H1 (cell line): ENCODE data around the gene ITGA4. TPM values are rescaled to one million over a fixed set of nuclear protein-coding genes. Genes with fewer than 3 reads are reported as not detected.

ENCODE experiments used
- CTCF ChIA-PET: fragments of 300-600 bp; sonication (Branson Sonifier 250); formaldehyde crosslinking; loops from one replicate; lab custom pipeline; 2021; ENCODE audit not compliant: partially characterized antibody; lab: Charles Lee
- POLR2A ChIA-PET: fragments of 300-600 bp; sonication (Branson Sonifier 250); formaldehyde crosslinking; loops from one replicate; lab custom pipeline; 2021; ENCODE audit warnings: inconsistent platforms; ENCODE audit not compliant: partially characterized antibody; lab: Charles Lee
- DNase-seq, 2 experiments: peaks; one replicate each; pipeline versions ENCODE4 v3.0.0 to v3.0.0-alpha.2; 2010 to 2022; ENCODE audit warnings: low spot score in 2 of 2, low read depth in 1 of 2, mixed read lengths in 1 of 2
- FAIRE-seq: peaks from 2 replicates; lab custom pipeline; 2011; peaks lifted over from hg19 to GRCh38; lab: Jason Lieb, UNC
- H2AFZ ChIP-seq: 2 replicates; pipeline ENCODE4 v1.8.1; 2012; ENCODE audit warnings: low read length, inconsistent platforms
- H2AK5ac ChIP-seq: 2 replicates; pipeline ENCODE4 v1.6.1; 2013; ENCODE audit warnings: low read depth, low read length
- H2BK120ac ChIP-seq: replicated peaks from 2 replicates; pipeline ENCODE3; 2013; ENCODE audit warnings: low read depth, low read length, inconsistent platforms
- H2BK12ac ChIP-seq: 2 replicates; pipeline ENCODE4 v1.6.1; 2013; ENCODE audit warnings: low read depth, low read length
- H2BK15ac ChIP-seq: 2 replicates; pipeline ENCODE4 v1.6.1; 2013; ENCODE audit warnings: low read length
- H2BK20ac ChIP-seq: 2 replicates; pipeline ENCODE4 v1.6.1; 2013; ENCODE audit warnings: low read length
- H2BK5ac ChIP-seq: 2 replicates; pipeline ENCODE4 v1.6.1; 2013; ENCODE audit warnings: low read depth, low read length
- H3K14ac ChIP-seq: 2 replicates; pipeline ENCODE4 v1.6.1; 2013; ENCODE audit warnings: inconsistent platforms; ENCODE audit not compliant: insufficient read length
- H3K18ac ChIP-seq: 2 replicates; pipeline ENCODE4 v1.6.1; 2013; ENCODE audit warnings: low read length; ENCODE audit errors: extremely low read depth
- H3K23ac ChIP-seq: 2 replicates; pipeline ENCODE4 v1.6.1; 2013; ENCODE audit warnings: inconsistent platforms; ENCODE audit not compliant: insufficient read length
- H3K23me2 ChIP-seq: 2 replicates; pipeline ENCODE4 v1.6.1; 2013; ENCODE audit warnings: low read depth, low read length
- H3K27ac ChIP-seq: 2 replicates; pipeline ENCODE4 v1.6.1; 2011; ENCODE audit warnings: low read depth, low read length, inconsistent platforms
- H3K27me3 ChIP-seq, 4 experiments: replicated peaks in 1 of 4; 1 replicate in 1 of 4; 2 replicates in 3 of 4; pipeline versions ENCODE4 v1.6.1 to v1.8.1; 2011 to 2013; ENCODE audit warnings: low read length in 3 of 4, mild to moderate bottlenecking in 3 of 4, inconsistent platforms in 2 of 4, mixed read lengths in 2 of 4, moderate library complexity in 1 of 4; ENCODE audit not compliant: control insufficient read depth in 3 of 4, insufficient read depth in 3 of 4; ENCODE audit errors: extremely low read depth in 1 of 4
- H3K36me3 ChIP-seq, 4 experiments: 2 replicates each; pipeline versions ENCODE4 v1.6.1 to v1.8.1; 2011 to 2013; ENCODE audit warnings: mild to moderate bottlenecking in 4 of 4, low read length in 3 of 4, moderate library complexity in 2 of 4, control low read depth in 1 of 4, inconsistent platforms in 1 of 4; ENCODE audit not compliant: insufficient read depth in 4 of 4, control insufficient read depth in 2 of 4
- H3K4ac ChIP-seq: replicated peaks from 2 replicates; pipeline ENCODE3; 2013; ENCODE audit warnings: low read length, low read depth, mixed read lengths, inconsistent platforms; ENCODE audit not compliant: insufficient read length
- H3K4me1 ChIP-seq, 4 experiments: replicated peaks in 1 of 4; 1 replicate in 1 of 4; 2 replicates in 3 of 4; pipeline versions ENCODE4 v1.6.1 to v1.8.1; 2011 to 2013; ENCODE audit warnings: low read length in 3 of 4, inconsistent platforms in 2 of 4, mixed read lengths in 1 of 4; ENCODE audit not compliant: insufficient read depth in 4 of 4, control insufficient read depth in 3 of 4
- H3K4me2 ChIP-seq, 2 experiments: 2 replicates each; pipeline versions ENCODE4 v1.6.1 to v1.8.1; 2011 to 2013; ENCODE audit warnings: low read depth in 2 of 2, low read length in 2 of 2, control low read depth in 1 of 2, inconsistent platforms in 1 of 2, mild to moderate bottlenecking in 1 of 2; ENCODE audit not compliant: insufficient read depth in 1 of 2
- H3K4me3 ChIP-seq, 4 experiments: fragments of 200-600, 300-600 bp in 1 of 4; sonication (generic), shearing (Covaris generic), sonication (Bioruptor Twin) in 1 of 4; 2 replicates each; pipeline versions ENCODE4 v1.5.1 to v1.8.1; 2011 to 2016; ENCODE audit warnings: low read length in 4 of 4, low read depth in 3 of 4, control low read depth in 2 of 4, inconsistent platforms in 2 of 4, mild to moderate bottlenecking in 2 of 4, mixed read lengths in 1 of 4, moderate library complexity in 1 of 4; ENCODE audit not compliant: insufficient read depth in 2 of 4; ENCODE audit errors: extremely low read depth in 1 of 4
- H3K56ac ChIP-seq: replicated peaks from 2 replicates; pipeline ENCODE3; 2013; ENCODE audit warnings: low read depth, mild to moderate bottlenecking, mixed read lengths, low read length, inconsistent platforms; ENCODE audit not compliant: insufficient read length
- H3K79me1 ChIP-seq: 2 replicates; pipeline ENCODE4 v1.6.1; 2013; ENCODE audit warnings: low read depth, low read length, control low read depth
- H3K79me2 ChIP-seq, 2 experiments: 2 replicates each; pipeline versions ENCODE4 v1.6.1 to v1.8.1; 2012 to 2013; ENCODE audit warnings: low read length in 2 of 2, mild to moderate bottlenecking in 2 of 2, inconsistent platforms in 1 of 2; ENCODE audit not compliant: insufficient read depth in 2 of 2, control insufficient read depth in 1 of 2
- H3K9ac ChIP-seq, 4 experiments: replicated peaks in 1 of 4; 1 replicate in 1 of 4; 2 replicates in 3 of 4; pipeline versions ENCODE4 v1.6.1 to v1.8.1; 2011 to 2013; ENCODE audit warnings: low read depth in 3 of 4, low read length in 3 of 4, control low read depth in 2 of 4, mild to moderate bottlenecking in 2 of 4, moderate library complexity in 2 of 4, inconsistent platforms in 1 of 4; ENCODE audit errors: extremely low read depth in 1 of 4
- H3K9me3 ChIP-seq, 2 experiments: 2 replicates each; pipeline versions ENCODE4 v1.6.1 to v1.8.1; 2012 to 2013; ENCODE audit warnings: mild to moderate bottlenecking in 2 of 2, moderate library complexity in 2 of 2, control low read depth in 1 of 2, inconsistent platforms in 1 of 2, low read depth in 1 of 2, low read length in 1 of 2, mixed read lengths in 1 of 2; ENCODE audit not compliant: insufficient read depth in 2 of 2
- H4K20me1 ChIP-seq, 2 experiments: replicated peaks in 1 of 2; 2 replicates each; pipeline versions ENCODE3 to v1.8.1; 2011 to 2013; ENCODE audit warnings: inconsistent platforms in 2 of 2, low read length in 2 of 2, mild to moderate bottlenecking in 1 of 2; ENCODE audit not compliant: insufficient read depth in 2 of 2, control insufficient read depth in 1 of 2
- H4K5ac ChIP-seq: 2 replicates; pipeline ENCODE4 v1.6.1; 2013; ENCODE audit warnings: low read length, low read depth, mixed read lengths, inconsistent platforms; ENCODE audit not compliant: insufficient read length
- H4K8ac ChIP-seq: 2 replicates; pipeline ENCODE4 v1.8.0; 2013; ENCODE audit warnings: mild to moderate bottlenecking, moderate library complexity, low read length, inconsistent platforms; ENCODE audit not compliant: insufficient read depth; ENCODE audit errors: extremely low read depth
- H4K91ac ChIP-seq: replicated peaks from 2 replicates; pipeline ENCODE3; 2013; ENCODE audit warnings: low read length, mixed read lengths, inconsistent platforms; ENCODE audit not compliant: insufficient read length
- BCL11A ChIP-seq, 2 experiments: IDR thresholded peaks; one replicate each; pipeline ENCODE4 v1.6.1; 2011; ENCODE audit warnings: low read depth in 2 of 2, low read length in 2 of 2, mild to moderate bottlenecking in 2 of 2
- CEBPB ChIP-seq: IDR thresholded peaks from 2 replicates; pipeline ENCODE4 v1.6.1; 2012; ENCODE audit warnings: low read depth, low read length
- CTBP2 ChIP-seq: IDR thresholded peaks from 2 replicates; pipeline ENCODE4 v1.7.0; 2011; ENCODE audit warnings: borderline replicate concordance, mild to moderate bottlenecking, moderate library complexity, mixed read lengths, low read length; ENCODE audit not compliant: insufficient read depth, insufficient read length
- JUN ChIP-seq: IDR thresholded peaks from 2 replicates; pipeline ENCODE4 v1.6.1; 2011; ENCODE audit warnings: low read depth, mild to moderate bottlenecking, improper control_type of control experiment, low read length
- JUND ChIP-seq: IDR thresholded peaks from 2 replicates; pipeline ENCODE4 v1.6.1; 2011; ENCODE audit warnings: mild to moderate bottlenecking, improper control_type of control experiment, low read length
- POLR2AphosphoS5 ChIP-seq: IDR thresholded peaks from 2 replicates; pipeline ENCODE4 v1.6.1; 2011; ENCODE audit warnings: low read depth, low read length
- RFX5 ChIP-seq: IDR thresholded peaks from 2 replicates; pipeline ENCODE4 v1.6.1; 2011; ENCODE audit warnings: low read depth, low read length, improper control_type of control experiment, borderline replicate concordance
- RXRA ChIP-seq: IDR thresholded peaks from 2 replicates; pipeline ENCODE4 v1.6.1; 2011; ENCODE audit warnings: low read depth, mild to moderate bottlenecking, low read length, moderate library complexity; ENCODE audit not compliant: insufficient read depth
- SIRT6 ChIP-seq: IDR thresholded peaks from one replicate; pipeline ENCODE4 v1.7.1; 2012; ENCODE audit warnings: low read length, inconsistent platforms
- SIX5 ChIP-seq: IDR thresholded peaks from 2 replicates; pipeline ENCODE4 v1.6.1; 2011; ENCODE audit warnings: mild to moderate bottlenecking, low read depth, low read length
- whole genome bisulfite sequencing, 2 experiments: shearing (Covaris generic) in 1 of 2; methylation state at CpG; one replicate each; pipeline versions ENCODE4 v1.1.6 to v1.1.7; 2013 to 2015; ENCODE audit warnings: low lambda C conversion rate in 2 of 2, mixed read lengths in 2 of 2, inconsistent platforms in 1 of 2, low coverage in 1 of 2, missing lambda C conversion rate in 1 of 2; ENCODE audit not compliant: insufficient replicate concordance in 2 of 2, insufficient coverage in 1 of 2, insufficient read length in 1 of 2; ENCODE audit errors: extremely low coverage in 1 of 2, missing lambda C conversion rate in 1 of 2; 5-methylcytosine and 5-hydroxymethylcytosine counted together
- polyA plus RNA-seq, 7 experiments: library from polyadenylated mRNA; depleted of rRNA in 3 of 7; stranded (reverse) in 5 of 7; unstranded in 2 of 7; fragments of >200 nt in 5 of 7; fragments of 200-250 nt in 2 of 7; gene quantifications; 1 replicate in 5 of 7; 2 replicates in 1 of 7; 4 replicates in 1 of 7; pipeline versions ENCODE4 v1.2.1 to v1.2.3, GENCODE V29; 2011 to 2013; ENCODE audit warnings: missing spikeins in 2 of 7, mixed read lengths in 2 of 7
- total RNA-seq: library from RNA; stranded (reverse); fragmentation: NEBNext Ultra II Directional; extraction: Animal tissue kit (Norgen Biotek cat#: 25700); gene quantifications from 2 replicates; pipeline ENCODE4 v1.2.1, GENCODE V29; 2021
- TF ChIP-seq, protein P1 (sequence below), 3 experiments: IDR thresholded peaks; 1 replicate in 2 of 3; 2 replicates in 1 of 3; pipeline versions ENCODE4 v1.5.1 to v1.6.1; 2011; ENCODE audit warnings: low read length in 3 of 3, mild to moderate bottlenecking in 3 of 3, inconsistent platforms in 2 of 3, low read depth in 1 of 3, moderate library complexity in 1 of 3; ENCODE audit not compliant: insufficient read depth in 1 of 3; ENCODE audit errors: control extremely low read depth in 1 of 3

ITGA4 gene
- total and polyA plus RNA-seq, 2 of the 8 experiments (the other 6 are each of a cell fraction or from before 2014, with no cell fraction given): 0.60 to 2.1 TPM

DNA sequence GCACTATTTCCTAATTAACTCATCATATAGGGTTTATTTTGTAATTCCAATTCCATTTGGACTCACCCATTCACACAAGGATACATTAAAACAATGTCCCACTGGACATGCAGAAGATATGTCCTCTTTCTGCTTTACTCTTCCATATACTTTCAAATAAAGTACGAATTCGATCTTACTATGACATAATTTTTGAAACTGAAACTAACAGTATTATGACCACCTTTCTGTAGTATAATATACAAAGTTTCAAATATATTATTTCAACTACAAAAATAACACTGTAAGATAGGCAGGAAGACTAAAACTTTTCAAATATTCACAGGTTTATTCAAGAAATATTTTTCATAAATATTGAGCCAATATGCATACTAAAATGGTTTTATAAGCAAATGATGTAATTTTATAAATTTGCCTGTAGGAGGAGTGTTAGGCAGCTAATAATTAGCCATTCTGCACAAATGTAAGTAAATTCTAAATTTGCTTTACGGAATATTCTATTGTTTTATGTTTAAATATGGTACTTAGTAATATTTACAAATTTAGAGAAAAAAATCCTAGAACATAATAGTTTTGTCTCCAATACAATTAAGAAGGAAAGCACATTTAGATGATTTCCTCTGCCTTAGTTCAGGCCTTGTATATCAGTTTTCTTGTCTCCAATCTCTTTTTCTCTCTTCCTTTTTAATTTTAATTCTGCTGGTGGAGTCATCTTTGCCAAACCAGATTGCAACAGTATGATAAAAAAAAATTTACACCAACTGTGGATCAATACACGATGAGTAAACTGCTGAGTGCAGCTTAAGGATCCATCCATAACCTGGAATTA is 113.9 kb downstream of the ITGA4 start:
- Histone ChIP-seq H2BK120ac (no peak overlapping the region), H2AFZ (no peak overlapping the region), H3K79me2 (no peaks in the 10 kb centered on the region), H2BK15ac (no peak overlapping the region), H4K20me1 (no peaks in the 10 kb centered on the region), H2AK5ac (no peak overlapping the region), H3K18ac (no peak overlapping the region), H3K9me3 (no peaks in the 10 kb centered on the region), H3K23ac (no peak overlapping the region), H3K4ac (no peak overlapping the region), H2BK12ac (no peak overlapping the region), H3K9ac (no peak overlapping the region), H3K23me2 (no peaks in the 10 kb centered on the region), H2BK5ac (no peak overlapping the region), H2BK20ac (no peak overlapping the region), H3K4me1 (no peaks in the 10 kb centered on the region), H4K8ac (no peak overlapping the region), H3K4me2 (no peak overlapping the region), H3K4me3 (no peak overlapping the region), H3K79me1 (no peaks in the 10 kb centered on the region), H4K5ac (no peak overlapping the region), H3K14ac (no peak overlapping the region), H3K27ac (no peak overlapping the region), H3K56ac (no peak overlapping the region), H4K91ac (no peak overlapping the region), H3K36me3 (no peaks in the 10 kb centered on the region), H3K27me3 (no peaks in the 10 kb centered on the region)
- FAIRE-seq (no peak), DNase-seq (no peak)
- CTCF ChIA-PET: interaction anchor here (0.7 to 8.5 kb wide), 11 partner anchors 12 to 243 kb away, joined by 3 to 183 read pairs (median 4); no protein-coding TSS in a partner anchor
- POLR2A ChIA-PET: no interaction called here
- 89% methylated on average over 4 of the region's 4 CpGs; no CpG with 5 or more reads in 1 of the 2 experiments for WGBS, 2 experiments
- TF ChIP-seq POLR2AphosphoS5: no peak
- TF ChIP-seq BCL11A (IDR thresholded peaks at IDR 0.05; ENCODE audit: low read depth in 2 of 2, low read length in 2 of 2): no peak
- TF ChIP-seq CTBP2: no peak
- no peak for TF ChIP-seq SIX5
- TF ChIP-seq JUND: no peak
- no peak for TF ChIP-seq RXRA
- TF ChIP-seq JUN: no peak
- TF ChIP-seq CEBPB: no peak
- TF ChIP-seq SIRT6: no peak
- TF ChIP-seq, protein P1, sequence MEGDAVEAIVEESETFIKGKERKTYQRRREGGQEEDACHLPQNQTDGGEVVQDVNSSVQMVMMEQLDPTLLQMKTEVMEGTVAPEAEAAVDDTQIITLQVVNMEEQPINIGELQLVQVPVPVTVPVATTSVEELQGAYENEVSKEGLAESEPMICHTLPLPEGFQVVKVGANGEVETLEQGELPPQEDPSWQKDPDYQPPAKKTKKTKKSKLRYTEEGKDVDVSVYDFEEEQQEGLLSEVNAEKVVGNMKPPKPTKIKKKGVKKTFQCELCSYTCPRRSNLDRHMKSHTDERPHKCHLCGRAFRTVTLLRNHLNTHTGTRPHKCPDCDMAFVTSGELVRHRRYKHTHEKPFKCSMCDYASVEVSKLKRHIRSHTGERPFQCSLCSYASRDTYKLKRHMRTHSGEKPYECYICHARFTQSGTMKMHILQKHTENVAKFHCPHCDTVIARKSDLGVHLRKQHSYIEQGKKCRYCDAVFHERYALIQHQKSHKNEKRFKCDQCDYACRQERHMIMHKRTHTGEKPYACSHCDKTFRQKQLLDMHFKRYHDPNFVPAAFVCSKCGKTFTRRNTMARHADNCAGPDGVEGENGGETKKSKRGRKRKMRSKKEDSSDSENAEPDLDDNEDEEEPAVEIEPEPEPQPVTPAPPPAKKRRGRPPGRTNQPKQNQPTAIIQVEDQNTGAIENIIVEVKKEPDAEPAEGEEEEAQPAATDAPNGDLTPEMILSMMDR (IDR thresholded peaks at IDR 0.05; ENCODE audit: control extremely low read depth in 1 of 3, insufficient read depth in 1 of 3, low read depth in 1 of 3, low read length in 3 of 3): no peak
- no peak for TF ChIP-seq RFX5
